Tracheal epithelial cell (primary cell): ENCODE data around the gene ASIC5. TPM values are rescaled to one million over a fixed set of nuclear protein-coding genes. Genes with fewer than 3 reads are reported as not detected.

Experiments used
- total RNA-seq: library from RNA; depleted of rRNA; stranded (reverse); fragments of >200 nt; gene quantifications from 2 replicates; pipeline ENCODE4 v1.2.1, GENCODE V29; 2014

ASIC5 gene, protein sequence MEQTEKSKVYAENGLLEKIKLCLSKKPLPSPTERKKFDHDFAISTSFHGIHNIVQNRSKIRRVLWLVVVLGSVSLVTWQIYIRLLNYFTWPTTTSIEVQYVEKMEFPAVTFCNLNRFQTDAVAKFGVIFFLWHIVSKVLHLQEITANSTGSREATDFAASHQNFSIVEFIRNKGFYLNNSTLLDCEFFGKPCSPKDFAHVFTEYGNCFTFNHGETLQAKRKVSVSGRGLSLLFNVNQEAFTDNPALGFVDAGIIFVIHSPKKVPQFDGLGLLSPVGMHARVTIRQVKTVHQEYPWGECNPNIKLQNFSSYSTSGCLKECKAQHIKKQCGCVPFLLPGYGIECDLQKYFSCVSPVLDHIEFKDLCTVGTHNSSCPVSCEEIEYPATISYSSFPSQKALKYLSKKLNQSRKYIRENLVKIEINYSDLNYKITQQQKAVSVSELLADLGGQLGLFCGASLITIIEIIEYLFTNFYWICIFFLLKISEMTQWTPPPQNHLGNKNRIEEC
- total RNA-seq, result not detected in 2 replicates

GRCh38 chr4:155866177-155866576, at the start of gene ASIC5:
TSS of gene ASIC5 (minus strand) at chr4:155866277. CDS start at chr4:155866226, 51 bp downstream.

GRCh38 chr4:155903453-155903852, 37.4 kb upstream of the ASIC5 start, which contains the start of gene TDO2:
TSS of gene TDO2 (plus strand) at chr4:155903696. CDS start at chr4:155903759, 63 bp downstream.

Other genes starting within 250 kb of the ASIC5 start
- 0.64 and 4.8 TPM in 2 replicates for gene GUCY1A1, start 199.4 kb downstream of the ASIC5 start, total RNA-seq
- 1.4 and 1.5 TPM in 2 replicates for gene GUCY1B1, start 107.3 kb downstream of the ASIC5 start, total RNA-seq
- under 0.01 TPM in 1 of 2 replicates, not detected in the other for gene TDO2, start 37.4 kb upstream of the ASIC5 start, total RNA-seq
- 2.6 and 5.5 TPM in 2 replicates for gene CTSO, start 87.6 kb upstream of the ASIC5 start, total RNA-seq